ENCODE measurements around the gene PRKCSH. TPM values are rescaled to one million over a fixed set of nuclear protein-coding genes. Genes with fewer than 3 reads are reported as not detected.

PRKCSH gene
- total and polyA plus RNA-seq, 10 of the 15 experiments (the other 5 are each of a cell fraction or from before 2014, with no cell fraction given): 1.1 to 280 (median 44.1) TPM

DNA sequence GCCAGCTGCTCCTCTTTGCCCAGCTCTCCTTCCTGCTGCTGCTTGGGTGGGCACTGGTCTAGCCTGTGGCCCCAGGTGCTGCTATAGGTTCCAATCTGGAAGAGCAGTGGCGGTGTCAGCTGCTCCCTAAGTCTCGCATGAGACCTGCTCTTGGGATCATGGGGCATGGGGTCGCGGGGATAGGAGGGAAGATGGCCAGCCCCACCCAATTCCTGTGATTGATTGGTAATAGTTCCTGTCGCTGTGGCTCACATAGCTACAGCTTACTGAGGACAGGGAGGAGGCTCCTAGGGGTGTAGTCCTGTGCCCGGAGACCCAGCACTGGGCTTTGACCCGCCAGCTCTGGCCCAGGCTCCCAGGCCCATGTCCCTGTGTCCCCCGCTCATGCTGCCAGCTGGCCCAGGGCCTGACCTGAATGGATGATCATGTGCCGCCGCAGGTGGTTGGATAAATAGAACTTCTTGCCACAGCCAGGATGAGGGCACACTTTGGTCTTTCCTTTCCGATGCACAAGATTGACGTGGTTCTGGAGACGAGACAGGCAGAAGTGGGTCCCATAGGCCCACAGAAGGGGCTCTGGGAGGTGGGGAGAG is 49.9 kb downstream of the PRKCSH start:
- no peaks in the 10 kb centered on the region for H3K36me3 ChIP-seq (ENCODE audit: control insufficient read depth in 2 of 2, insufficient read depth in 2 of 2, low read length in 1 of 2)
- no peak overlapping the region for H3K4me3 ChIP-seq
- H3K9ac ChIP-seq (ENCODE audit: control insufficient read depth, insufficient read depth, low read length): no peak overlapping the region
- intact Hi-C loops (cut with micrococcal nuclease; ENCODE audit: unreplicated experiment): no loop called here
- no TSS peak for BruUV-seq (replicated peaks)
- no peaks in the 10 kb centered on the region for H3K79me2 ChIP-seq (ENCODE audit: control insufficient read depth, insufficient read depth, low read length)
- no peak for ATAC-seq
- DNase-seq (ENCODE audit: low read depth, low spot score): no peak
- POLR2A ChIA-PET: interaction anchor here (0.9 kb wide), 1 partner anchor 104 kb away, joined by 4 read pairs; no protein-coding TSS in a partner anchor
- in situ Hi-C loops (cut with MboI): no loop called here
- 91% methylated on average over 13 of the region's 13 CpGs for WGBS (ENCODE audit: insufficient coverage, insufficient replicate concordance, low lambda C conversion rate, missing lambda C conversion rate)
- RAD21 ChIA-PET (ENCODE audit: unreplicated experiment): interaction anchor here (1.4 kb wide), 1 partner anchor 104 kb away, joined by 3 read pairs; no protein-coding TSS in a partner anchor
- no peaks in the 10 kb centered on the region for H4K20me1 ChIP-seq (ENCODE audit: control insufficient read depth, insufficient read depth)
- no peak for FAIRE-seq
- peaks cover 16% of the 10 kb centered on the region for H3K4me1 ChIP-seq (ENCODE audit: control insufficient read depth, insufficient read depth, low read length)
- no peak overlapping the region for H3K4me2 ChIP-seq (ENCODE audit: control insufficient read depth, insufficient read depth)
- CTCF ChIA-PET: interaction anchor here (0.6 to 1.9 kb wide), 5 partner anchors 12 to 192 kb away, joined by 3 to 14 read pairs (median 4); no protein-coding TSS in a partner anchor
- H3K27ac ChIP-seq (ENCODE audit: control insufficient read depth, insufficient read depth): no peak overlapping the region
- no peak overlapping the region for H2AFZ ChIP-seq (ENCODE audit: control insufficient read depth, low read depth, low read length)
- peaks cover 6 to 7% of the 10 kb centered on the region in 2 experiments for H3K27me3 ChIP-seq (replicated peaks in 1 of 2; ENCODE audit: control insufficient read depth in 2 of 2, insufficient read depth in 2 of 2, low read length in 1 of 2)
- no peaks in the 10 kb centered on the region; the same call in 2 of the 3 replicates for H3K9me3 ChIP-seq (replicated peaks; ENCODE audit: control insufficient read depth, insufficient read depth, low read length)
- SMC1A ChIA-PET (ENCODE audit: uncharacterized antibody, unreplicated experiment): interaction anchor here (2.0 kb wide), 1 partner anchor 104 kb away, joined by 6 read pairs; no protein-coding TSS in a partner anchor
- TF ChIP-seq SMARCA5 (IDR thresholded peaks at IDR 0.05) (no peak), HDGF (IDR thresholded peaks at IDR 0.05) (no peak), BMI1 (IDR thresholded peaks at IDR 0.05; ENCODE audit: borderline replicate concordance) (no peak), KDM1A (IDR thresholded peaks at IDR 0.05; ENCODE audit: borderline replicate concordance) (no peak), SMAD1 (IDR thresholded peaks at IDR 0.05; ENCODE audit: low read depth, partially characterized antibody) (no peak), MTA2 (IDR thresholded peaks at IDR 0.05; ENCODE audit: low read depth) (no peak)
- TF ChIP-seq, protein P1, sequence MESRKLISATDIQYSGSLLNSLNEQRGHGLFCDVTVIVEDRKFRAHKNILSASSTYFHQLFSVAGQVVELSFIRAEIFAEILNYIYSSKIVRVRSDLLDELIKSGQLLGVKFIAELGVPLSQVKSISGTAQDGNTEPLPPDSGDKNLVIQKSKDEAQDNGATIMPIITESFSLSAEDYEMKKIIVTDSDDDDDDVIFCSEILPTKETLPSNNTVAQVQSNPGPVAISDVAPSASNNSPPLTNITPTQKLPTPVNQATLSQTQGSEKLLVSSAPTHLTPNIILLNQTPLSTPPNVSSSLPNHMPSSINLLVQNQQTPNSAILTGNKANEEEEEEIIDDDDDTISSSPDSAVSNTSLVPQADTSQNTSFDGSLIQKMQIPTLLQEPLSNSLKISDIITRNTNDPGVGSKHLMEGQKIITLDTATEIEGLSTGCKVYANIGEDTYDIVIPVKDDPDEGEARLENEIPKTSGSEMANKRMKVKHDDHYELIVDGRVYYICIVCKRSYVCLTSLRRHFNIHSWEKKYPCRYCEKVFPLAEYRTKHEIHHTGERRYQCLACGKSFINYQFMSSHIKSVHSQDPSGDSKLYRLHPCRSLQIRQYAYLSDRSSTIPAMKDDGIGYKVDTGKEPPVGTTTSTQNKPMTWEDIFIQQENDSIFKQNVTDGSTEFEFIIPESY (IDR thresholded peaks at IDR 0.05): no peak
- TF ChIP-seq, protein P2, sequence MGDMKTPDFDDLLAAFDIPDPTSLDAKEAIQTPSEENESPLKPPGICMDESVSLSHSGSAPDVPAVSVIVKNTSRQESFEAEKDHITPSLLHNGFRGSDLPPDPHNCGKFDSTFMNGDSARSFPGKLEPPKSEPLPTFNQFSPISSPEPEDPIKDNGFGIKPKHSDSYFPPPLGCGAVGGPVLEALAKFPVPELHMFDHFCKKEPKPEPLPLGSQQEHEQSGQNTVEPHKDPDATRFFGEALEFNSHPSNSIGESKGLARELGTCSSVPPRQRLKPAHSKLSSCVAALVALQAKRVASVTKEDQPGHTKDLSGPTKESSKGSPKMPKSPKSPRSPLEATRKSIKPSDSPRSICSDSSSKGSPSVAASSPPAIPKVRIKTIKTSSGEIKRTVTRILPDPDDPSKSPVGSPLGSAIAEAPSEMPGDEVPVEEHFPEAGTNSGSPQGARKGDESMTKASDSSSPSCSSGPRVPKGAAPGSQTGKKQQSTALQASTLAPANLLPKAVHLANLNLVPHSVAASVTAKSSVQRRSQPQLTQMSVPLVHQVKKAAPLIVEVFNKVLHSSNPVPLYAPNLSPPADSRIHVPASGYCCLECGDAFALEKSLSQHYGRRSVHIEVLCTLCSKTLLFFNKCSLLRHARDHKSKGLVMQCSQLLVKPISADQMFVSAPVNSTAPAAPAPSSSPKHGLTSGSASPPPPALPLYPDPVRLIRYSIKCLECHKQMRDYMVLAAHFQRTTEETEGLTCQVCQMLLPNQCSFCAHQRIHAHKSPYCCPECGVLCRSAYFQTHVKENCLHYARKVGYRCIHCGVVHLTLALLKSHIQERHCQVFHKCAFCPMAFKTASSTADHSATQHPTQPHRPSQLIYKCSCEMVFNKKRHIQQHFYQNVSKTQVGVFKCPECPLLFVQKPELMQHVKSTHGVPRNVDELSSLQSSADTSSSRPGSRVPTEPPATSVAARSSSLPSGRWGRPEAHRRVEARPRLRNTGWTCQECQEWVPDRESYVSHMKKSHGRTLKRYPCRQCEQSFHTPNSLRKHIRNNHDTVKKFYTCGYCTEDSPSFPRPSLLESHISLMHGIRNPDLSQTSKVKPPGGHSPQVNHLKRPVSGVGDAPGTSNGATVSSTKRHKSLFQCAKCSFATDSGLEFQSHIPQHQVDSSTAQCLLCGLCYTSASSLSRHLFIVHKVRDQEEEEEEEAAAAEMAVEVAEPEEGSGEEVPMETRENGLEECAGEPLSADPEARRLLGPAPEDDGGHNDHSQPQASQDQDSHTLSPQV (IDR thresholded peaks at IDR 0.05): no peak
- TF ChIP-seq, protein P3, sequence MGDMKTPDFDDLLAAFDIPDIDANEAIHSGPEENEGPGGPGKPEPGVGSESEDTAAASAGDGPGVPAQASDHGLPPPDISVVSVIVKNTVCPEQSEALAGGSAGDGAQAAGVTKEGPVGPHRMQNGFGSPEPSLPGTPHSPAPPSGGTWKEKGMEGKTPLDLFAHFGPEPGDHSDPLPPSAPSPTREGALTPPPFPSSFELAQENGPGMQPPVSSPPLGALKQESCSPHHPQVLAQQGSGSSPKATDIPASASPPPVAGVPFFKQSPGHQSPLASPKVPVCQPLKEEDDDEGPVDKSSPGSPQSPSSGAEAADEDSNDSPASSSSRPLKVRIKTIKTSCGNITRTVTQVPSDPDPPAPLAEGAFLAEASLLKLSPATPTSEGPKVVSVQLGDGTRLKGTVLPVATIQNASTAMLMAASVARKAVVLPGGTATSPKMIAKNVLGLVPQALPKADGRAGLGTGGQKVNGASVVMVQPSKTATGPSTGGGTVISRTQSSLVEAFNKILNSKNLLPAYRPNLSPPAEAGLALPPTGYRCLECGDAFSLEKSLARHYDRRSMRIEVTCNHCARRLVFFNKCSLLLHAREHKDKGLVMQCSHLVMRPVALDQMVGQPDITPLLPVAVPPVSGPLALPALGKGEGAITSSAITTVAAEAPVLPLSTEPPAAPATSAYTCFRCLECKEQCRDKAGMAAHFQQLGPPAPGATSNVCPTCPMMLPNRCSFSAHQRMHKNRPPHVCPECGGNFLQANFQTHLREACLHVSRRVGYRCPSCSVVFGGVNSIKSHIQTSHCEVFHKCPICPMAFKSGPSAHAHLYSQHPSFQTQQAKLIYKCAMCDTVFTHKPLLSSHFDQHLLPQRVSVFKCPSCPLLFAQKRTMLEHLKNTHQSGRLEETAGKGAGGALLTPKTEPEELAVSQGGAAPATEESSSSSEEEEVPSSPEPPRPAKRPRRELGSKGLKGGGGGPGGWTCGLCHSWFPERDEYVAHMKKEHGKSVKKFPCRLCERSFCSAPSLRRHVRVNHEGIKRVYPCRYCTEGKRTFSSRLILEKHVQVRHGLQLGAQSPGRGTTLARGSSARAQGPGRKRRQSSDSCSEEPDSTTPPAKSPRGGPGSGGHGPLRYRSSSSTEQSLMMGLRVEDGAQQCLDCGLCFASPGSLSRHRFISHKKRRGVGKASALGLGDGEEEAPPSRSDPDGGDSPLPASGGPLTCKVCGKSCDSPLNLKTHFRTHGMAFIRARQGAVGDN (IDR thresholded peaks at IDR 0.05): no peak
- TF ChIP-seq, protein P4, sequence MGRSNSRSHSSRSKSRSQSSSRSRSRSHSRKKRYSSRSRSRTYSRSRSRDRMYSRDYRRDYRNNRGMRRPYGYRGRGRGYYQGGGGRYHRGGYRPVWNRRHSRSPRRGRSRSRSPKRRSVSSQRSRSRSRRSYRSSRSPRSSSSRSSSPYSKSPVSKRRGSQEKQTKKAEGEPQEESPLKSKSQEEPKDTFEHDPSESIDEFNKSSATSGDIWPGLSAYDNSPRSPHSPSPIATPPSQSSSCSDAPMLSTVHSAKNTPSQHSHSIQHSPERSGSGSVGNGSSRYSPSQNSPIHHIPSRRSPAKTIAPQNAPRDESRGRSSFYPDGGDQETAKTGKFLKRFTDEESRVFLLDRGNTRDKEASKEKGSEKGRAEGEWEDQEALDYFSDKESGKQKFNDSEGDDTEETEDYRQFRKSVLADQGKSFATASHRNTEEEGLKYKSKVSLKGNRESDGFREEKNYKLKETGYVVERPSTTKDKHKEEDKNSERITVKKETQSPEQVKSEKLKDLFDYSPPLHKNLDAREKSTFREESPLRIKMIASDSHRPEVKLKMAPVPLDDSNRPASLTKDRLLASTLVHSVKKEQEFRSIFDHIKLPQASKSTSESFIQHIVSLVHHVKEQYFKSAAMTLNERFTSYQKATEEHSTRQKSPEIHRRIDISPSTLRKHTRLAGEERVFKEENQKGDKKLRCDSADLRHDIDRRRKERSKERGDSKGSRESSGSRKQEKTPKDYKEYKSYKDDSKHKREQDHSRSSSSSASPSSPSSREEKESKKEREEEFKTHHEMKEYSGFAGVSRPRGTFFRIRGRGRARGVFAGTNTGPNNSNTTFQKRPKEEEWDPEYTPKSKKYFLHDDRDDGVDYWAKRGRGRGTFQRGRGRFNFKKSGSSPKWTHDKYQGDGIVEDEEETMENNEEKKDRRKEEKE (IDR thresholded peaks at IDR 0.05): no peak

Data from GM12878 (cell line).